SK-N-MC (cell line): ENCODE measurements around the gene GRIN3A.

Experiments used
- EZH2 ChIP-seq: fragments of 200-600 bp; sonication (generic); IDR thresholded peaks from one replicate; pipeline ENCODE4 v1.6.1; 2017; ENCODE audit warnings: antibody characterized with exemption
- FOXP2 ChIP-seq: optimal IDR thresholded peaks from 2 replicates; pipeline ENCODE3; 2011; ENCODE audit warnings: mild to moderate bottlenecking, moderate library complexity; ENCODE audit not compliant: insufficient read depth; ENCODE audit errors: extremely low read length, control extremely low read depth
- POLR2AphosphoS5 ChIP-seq: IDR thresholded peaks from 2 replicates; pipeline ENCODE4 v1.6.1; 2012; ENCODE audit warnings: mild to moderate bottlenecking, low read depth, low read length, borderline replicate concordance

DNA sequence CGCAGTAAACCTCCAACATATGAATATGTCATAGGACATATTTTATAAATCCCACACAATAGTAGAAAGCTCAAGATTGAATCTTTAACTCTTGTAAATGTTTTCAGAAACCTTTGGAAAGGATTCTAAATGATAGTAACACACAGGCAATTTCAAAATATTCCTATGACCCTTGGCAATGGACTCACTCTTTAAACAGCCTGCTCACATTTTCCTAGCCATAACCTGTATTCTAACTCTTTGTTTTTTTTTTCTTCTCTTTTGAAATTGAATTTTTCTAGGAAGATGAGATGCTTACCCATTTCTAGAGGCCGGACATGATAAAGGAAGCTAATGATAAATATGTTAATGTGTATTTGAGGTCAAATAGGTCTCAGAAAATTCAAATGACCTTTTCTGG is 29.6 kb downstream of the GRIN3A start:
- TF ChIP-seq EZH2: no peak
- TF ChIP-seq POLR2AphosphoS5: no peak
- TF ChIP-seq FOXP2: no peak
